NCI-H2227 (cell line): ENCODE measurements around the gene CARD14.

Source experiments
- DNase-seq: peaks from one replicate; lab custom pipeline; 2025; ENCODE audit not compliant: unreplicated experiment; lab: John Stamatoyannopoulos, UW

CARD14 gene

DNA sequence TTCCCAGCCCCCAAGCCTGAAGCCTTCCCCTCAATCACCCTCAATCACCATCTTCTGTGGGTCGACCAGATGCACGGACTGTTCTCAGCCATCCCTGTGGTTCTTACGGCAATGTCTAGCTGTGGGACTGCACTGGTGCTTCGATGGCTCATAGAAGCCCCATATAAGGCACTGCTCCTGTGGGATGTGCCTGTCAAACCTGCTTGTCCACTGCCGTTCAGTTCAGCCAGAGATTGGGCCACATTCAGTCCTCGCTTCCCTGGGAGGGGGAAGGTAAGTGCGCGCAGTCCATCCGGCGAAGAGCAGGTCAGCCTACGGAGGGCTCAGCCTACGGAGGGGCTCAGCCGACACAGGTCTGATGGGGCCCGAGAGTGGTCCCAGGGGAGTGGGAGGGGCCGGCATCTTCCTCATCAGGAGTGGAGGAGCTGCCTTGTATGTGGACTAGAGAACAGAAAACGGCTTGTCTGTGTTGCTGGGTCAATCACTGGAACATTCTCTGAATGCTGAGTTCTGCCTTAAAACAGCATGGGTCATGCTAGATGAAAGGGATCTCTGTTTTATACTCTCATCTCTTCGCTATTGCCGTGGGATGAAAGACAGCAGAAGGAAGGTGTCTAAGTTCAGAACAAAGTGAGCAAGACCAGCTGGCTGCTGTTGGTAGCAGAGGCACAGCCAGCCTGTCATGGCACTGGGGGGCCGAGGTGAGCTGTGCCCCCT lies at the start of gene CARD14:
Gene CARD14 (plus strand): TSS at position 247 of the 717 bp plus-strand sequence. CDS start 11,409 bp downstream, outside the sequence.
- no peak for DNase-seq

DNA sequence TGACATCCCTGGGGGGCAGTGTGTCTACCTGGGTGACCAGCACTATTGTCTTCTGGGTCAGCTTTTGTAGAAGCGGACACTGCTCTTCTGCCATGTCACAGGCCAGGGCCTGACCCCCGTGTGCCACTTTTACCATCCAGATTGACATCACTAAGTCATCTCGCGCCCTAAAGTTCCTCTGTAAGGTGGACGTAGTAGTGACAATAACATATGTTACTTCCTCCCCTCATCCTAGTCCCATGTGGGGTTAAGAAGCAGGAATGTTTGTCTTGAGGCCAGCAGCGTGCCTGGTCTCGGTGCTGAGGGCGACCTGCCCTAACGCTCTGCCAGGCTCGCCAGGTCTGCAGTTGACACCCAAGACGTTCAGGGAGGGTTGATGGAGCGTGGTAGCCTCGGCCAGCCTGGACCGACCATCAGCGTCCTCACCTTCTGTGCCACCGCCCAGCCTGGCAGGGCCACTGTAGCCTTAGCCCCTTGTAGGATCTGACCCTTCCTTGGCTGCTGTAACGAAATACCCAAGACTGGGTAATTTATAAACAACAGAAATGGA lies 47.7 kb upstream of the CARD14 start:
- DNase-seq: no peak

DNA sequence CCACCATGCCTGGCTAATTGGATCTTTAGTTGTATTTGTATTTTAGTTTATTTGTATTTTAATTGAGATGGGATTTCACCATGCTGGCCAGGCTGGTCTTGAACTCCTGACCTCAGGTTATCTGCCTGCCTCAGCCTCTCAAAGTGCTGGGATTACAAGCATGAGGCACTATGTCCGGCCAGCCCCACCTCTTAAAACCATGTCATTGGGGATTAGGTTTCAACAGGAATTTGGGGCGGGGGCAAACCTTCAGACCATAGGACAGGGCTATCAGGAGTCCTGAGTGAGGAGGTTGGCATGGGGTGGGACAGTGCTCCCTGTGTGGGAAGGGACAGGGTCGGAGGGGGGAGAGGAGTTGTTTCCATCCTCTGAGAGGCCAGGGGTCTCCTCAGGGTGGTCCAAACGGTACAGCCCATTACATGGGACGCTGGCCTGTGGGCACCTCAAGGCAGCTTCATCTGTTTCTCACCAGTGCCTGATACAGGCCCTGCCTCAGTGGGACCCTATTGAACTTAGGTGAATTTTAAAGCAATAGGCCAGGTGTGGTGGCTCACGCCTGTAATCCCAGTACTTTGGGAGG lies 46.8 kb upstream of the CARD14 start:
- no peak for DNase-seq

DNA sequence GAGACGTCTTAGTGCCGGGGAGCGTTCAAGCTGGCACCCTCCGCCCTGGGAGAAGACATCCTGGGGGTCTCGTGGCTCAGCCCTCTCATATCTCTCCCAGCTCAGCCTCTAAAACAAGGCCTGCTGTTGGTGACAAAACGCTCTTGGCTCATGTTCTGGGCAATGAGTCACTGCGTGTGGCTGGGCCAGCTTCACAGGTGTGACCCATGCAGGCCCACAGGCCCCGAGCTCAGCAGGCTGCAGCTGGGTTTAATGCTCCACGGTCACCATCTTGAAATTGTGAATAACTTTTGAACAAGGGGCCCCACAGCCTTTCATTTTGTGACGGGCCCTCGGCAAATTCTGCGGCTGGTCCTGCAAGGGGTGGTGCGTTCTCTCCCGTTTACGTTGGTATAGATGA lies 46.0 kb upstream of the CARD14 start:
- DNase-seq: no peak

DNA sequence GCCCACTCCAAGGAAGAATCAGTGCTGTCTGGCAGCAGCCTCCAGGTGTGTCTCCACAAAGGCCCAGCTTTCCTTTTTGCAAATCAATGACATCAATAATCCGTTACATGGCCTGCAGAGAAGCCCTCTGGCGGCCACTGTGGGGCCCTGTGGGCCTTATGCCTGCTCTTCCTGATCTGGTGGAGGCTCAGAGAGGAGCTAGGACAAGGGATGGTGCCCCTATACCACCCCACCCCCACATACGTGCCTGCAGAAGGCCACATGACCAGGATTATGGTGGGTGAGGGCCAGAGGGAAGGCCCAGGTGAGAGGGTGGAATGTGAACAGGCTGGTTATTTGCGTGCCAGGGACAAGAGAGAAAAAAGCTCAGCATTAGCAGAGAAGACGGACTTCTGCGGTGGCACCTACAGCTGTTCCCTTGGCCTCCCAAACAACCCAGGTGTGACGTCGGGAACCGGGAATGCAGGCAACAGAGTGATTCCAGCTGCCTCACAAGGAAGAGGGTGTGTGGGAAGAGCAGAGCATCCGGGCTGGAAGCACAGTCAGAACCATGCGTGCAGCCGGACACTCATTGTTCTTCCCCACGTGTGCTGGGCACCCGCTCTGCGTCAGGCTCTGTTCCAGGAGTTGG lies 45.4 kb upstream of the CARD14 start:
- no peak for DNase-seq

- DNase-seq: peak; percentile 45
Measured at GRCh38 chr17:80125656-80126448, 44.0 kb upstream of the CARD14 start.

GRCh38 chr17:80126449-80126715 lies 43.4 kb upstream of the CARD14 start:
- no peak for DNase-seq

- DNase-seq: no peak
Measured at GRCh38 chr17:80129006-80129565, 40.7 kb upstream of the CARD14 start.

- no peak for DNase-seq
Measured at GRCh38 chr17:80130992-80131391, 38.8 kb upstream of the CARD14 start.

DNA sequence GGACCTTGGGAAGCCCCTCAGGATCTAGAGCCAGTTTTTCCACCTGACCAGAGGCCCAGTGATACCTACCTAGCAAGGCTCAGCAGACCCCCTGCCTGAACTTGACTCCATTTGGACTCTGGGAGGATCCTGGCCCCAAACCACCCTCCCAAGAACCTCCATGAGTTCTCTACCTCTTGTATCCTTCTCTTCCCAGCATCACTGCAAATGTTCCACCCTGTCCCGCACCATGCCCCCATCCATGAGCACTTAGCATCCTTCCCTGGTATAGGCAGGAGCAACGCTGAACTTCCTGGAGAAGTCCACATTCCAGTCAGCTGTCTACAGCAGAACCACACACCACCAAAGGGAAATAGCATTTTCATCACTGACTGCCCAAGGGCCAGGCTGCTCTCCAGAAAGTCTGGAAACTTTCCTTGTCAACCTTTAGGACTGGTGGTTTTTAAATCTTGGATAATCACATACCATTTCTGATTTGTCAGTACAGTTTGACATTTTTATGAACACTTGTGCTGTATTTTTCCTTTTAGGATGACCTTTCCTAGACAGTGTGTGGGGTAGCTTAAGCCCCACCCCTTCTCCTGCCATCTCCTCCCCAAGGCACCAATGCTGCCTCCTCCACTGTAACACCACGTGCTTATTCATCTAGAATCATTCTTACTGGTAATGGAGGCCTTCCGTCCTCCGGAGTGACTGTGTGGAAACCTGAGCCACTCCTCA lies 36.8 kb upstream of the CARD14 start:
- DNase-seq: no peak

GRCh38 chr17:80133626-80133970 lies 36.2 kb upstream of the CARD14 start:
- no peak for DNase-seq

DNA sequence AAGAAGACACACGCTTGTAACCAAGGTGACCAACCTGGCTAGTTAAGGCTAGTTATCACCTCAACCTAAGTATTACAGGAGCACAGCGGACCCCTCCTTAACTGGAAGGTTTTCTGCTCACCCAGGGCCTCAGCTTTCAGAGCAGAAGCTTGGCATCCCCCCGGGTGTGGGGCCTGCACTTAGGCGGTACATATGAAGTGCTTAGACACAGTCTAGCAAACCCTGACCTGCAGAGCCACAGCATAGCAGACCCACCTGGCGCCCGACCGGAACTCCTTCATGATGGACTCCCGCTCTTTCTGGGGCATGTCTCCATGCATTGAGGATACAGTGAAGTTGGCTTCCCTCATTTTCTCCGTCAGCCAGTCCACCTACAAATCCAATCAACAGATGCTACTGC lies 32.7 kb upstream of the CARD14 start:
- DNase-seq: no peak

DNA sequence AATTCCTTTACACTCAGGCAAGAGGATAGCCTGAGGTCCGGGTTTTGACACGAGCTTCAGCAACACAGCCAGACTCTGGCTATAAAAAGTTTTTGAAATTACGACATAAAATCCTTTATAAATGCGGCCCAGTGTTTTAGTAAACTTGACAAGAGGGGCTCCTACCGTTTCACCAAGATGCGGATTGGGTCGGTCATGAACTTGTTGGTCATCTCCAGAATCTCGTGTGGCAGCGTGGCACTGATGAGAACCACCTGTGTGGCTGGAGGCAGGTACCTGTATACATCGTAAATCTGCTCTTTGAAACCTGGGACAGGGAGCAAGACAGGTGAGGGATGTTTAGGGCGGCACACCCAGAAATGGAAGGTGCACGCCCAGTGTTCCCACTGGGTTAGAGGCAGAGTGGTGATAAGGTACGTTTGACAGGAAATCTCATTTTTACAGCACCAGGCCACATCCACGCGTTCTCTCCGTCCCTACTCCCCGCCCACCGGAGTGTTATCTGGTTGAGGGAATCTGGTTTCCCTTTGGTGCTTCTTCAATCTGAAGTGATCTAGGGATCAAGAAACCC lies 30.9 kb upstream of the CARD14 start:
- no peak for DNase-seq

GRCh38 chr17:80141463-80142165 lies 28.2 kb upstream of the CARD14 start:
- no peak for DNase-seq

DNA sequence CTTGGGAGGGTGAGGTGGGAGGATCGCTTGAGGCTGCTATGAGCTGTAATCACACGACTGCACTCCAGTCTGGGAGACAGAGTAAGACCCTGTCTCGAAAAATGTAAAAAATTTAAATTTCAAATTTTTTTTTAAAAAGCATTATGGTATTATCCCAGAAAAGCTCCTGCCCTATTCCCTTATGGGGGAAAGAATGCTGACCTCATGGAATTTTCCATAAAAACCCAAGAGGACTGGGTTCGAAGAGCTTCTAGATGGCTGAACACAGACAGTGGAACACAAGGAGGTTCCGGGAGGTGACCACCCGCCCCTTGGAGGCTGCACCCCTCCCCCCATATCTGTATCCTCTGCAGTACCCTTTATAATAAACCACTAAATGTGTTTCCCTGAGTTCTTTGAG lies 26.9 kb upstream of the CARD14 start:
- DNase-seq: no peak

GRCh38 chr17:80145076-80146075 lies 24.5 kb upstream of the CARD14 start:
- no peak for DNase-seq

DNA sequence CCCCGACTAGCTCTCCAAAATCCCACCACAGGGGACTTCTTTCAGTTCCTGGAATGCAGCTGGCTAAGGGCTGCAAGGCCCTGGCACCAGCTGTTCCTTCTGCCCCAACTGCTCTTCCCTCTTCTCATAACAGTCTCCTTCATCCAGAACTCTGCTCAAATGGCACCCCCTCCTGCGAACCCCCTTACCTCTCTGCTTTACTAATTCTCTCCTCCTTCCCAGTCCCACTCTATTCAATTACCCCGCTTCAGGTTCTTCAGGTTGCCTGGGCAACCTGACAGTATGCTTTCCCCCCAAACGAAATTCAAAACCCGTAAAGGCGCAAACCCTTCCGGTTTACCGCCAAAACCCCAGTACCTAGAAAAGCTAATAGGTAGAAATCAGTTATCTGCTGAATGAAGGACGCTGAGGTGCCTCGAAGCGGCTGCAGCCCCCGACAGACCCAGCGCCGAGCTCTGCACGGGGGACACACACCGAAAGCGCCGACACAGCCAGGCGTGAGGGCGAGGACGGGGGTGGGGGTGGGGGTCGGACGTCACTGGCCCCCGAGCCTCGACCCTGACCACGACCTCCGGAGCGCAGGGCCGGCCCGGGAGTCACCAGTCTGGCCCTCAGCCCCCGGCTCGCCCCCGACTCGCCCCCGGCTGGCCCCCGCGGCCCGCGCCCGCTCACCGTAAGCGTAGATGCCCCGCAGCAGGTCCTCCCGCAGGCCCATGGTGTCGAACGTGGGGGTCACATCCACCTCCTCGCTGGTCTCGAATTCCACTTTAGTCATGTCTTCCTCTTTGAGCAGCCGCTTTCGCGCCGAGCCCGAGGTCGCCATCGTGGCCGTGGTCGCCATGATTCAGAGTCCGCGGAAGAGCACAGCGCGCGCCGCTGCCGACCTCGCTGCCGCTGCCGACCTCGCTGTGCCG lies 23.5 kb upstream of the CARD14 start:
- DNase-seq: peak; percentile 44
